ENCODE measurements around the gene MAU2.
A peak's percentile ranks its signal among the peaks of the same experiment; 100 is the strongest.
"Not testable (repeated sequence)": the region's sequence is repeated elsewhere in the genome, so short reads cannot be mapped to it uniquely, and the experiment has no call there.

Gene MAU2

DNA sequence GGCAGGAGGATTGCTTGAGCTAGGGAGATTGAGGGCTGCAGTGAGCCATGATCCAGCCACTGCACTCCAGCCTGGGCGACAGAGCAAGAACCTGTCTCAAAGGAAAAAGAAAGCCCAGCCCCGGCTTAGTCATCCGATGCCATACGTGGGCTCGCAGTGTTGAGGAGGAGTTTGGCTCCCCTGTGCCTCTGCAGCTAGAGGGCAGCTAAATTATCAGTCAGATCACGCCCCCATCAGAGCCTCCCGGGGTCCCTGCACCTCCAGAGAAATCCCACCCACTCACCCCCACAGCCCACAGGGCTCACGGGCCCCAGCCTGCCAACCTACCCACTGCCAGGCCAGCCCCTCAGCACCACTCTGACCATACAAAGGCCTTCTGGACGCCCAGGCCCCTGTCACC lies 27.6 kb downstream of the MAU2 start:
- CTCF ChIA-PET: interaction anchor here (0.6 to 0.7 kb wide), 2 partner anchors 26 to 123 kb away, joined by 3 to 4 read pairs; no protein-coding TSS in a partner anchor
- DNase-seq (ENCODE audit: low spot score): no peak
- TF ChIP-seq, protein P1, sequence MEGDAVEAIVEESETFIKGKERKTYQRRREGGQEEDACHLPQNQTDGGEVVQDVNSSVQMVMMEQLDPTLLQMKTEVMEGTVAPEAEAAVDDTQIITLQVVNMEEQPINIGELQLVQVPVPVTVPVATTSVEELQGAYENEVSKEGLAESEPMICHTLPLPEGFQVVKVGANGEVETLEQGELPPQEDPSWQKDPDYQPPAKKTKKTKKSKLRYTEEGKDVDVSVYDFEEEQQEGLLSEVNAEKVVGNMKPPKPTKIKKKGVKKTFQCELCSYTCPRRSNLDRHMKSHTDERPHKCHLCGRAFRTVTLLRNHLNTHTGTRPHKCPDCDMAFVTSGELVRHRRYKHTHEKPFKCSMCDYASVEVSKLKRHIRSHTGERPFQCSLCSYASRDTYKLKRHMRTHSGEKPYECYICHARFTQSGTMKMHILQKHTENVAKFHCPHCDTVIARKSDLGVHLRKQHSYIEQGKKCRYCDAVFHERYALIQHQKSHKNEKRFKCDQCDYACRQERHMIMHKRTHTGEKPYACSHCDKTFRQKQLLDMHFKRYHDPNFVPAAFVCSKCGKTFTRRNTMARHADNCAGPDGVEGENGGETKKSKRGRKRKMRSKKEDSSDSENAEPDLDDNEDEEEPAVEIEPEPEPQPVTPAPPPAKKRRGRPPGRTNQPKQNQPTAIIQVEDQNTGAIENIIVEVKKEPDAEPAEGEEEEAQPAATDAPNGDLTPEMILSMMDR (conservative IDR thresholded peaks at IDR 0.05; ENCODE audit: low read depth): no peak
- POLR2A ChIA-PET (ENCODE audit: low non-redundant PET): no interaction called here
- H3K27ac ChIP-seq: peak overlapping the region; percentile 17

DNA sequence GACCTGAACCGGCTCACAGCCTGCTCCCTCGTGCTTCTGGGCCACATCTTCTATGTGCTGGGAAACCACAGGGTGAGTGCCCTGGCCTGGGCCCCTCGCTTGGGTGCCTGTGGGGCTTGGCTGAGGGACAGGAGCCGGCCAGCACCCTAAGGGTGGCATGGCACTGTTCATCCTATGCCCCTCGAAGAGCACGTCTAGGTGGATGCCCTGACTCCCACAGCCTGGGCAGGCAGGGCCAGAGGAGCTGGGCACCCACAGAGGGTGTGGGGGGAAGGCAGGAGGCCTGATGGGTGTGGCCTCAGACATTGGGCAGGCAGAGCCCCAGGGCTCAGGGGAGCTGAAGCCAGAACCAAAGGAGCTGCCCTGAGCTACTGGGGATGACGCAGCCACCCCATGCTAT lies 28.7 kb downstream of the MAU2 start:
- no peak for DNase-seq (ENCODE audit: low spot score)
- no peak overlapping the region for H3K27ac ChIP-seq
- ChIA-PET POLR2A (ENCODE audit: low non-redundant PET) (no interaction called here), CTCF (no interaction called here)
- TF ChIP-seq, protein P1 (conservative IDR thresholded peaks at IDR 0.05; ENCODE audit: low read depth): no peak

DNA sequence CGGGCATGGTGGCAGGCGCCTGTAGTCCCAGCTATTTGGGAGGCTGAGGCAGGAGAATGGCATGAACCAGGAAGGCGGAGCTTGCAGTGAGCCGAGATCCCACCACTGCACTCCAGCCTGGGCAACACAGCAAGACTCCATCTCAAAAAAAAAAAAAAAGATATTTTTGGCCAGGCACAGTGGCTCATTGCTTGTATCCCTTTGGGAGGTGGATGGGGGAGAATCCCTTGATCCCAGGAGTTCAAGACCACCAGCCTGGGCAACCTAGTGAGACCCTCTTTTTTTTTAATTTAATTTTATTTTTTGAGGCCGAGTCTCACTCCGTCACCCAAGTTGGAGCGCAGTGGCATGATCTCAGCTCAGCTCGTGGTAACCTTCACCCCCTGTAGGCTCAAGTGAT lies 30.1 kb downstream of the MAU2 start:
- DNase-seq (ENCODE audit: low spot score); POLR2A ChIA-PET (ENCODE audit: low non-redundant PET); H3K27ac ChIP-seq: not testable (repeated sequence)
- CTCF ChIA-PET: interaction anchor here (1.1 kb wide), 1 partner anchor 10 kb away, joined by 5 read pairs; no protein-coding TSS in a partner anchor

GRCh38 chr19:19352823-19353222 lies 32.2 kb downstream of the MAU2 start:
- DNase-seq (ENCODE audit: low spot score): no peak
- TF ChIP-seq, protein P1 (conservative IDR thresholded peaks at IDR 0.05; ENCODE audit: low read depth): no peak
- ChIA-PET CTCF (interaction anchor here (0.6 kb wide), 1 partner anchor 11 kb away, joined by 3 read pairs; no protein-coding TSS in a partner anchor), POLR2A (ENCODE audit: low non-redundant PET) (no interaction called here)
- H3K27ac ChIP-seq: peak overlapping the region; percentile 3; the same call in 1 of the 2 replicates

GRCh38 chr19:19354007-19354406 lies 33.4 kb downstream of the MAU2 start:
- TF ChIP-seq, protein P1 (conservative IDR thresholded peaks at IDR 0.05; ENCODE audit: low read depth): no peak
- no peak overlapping the region for H3K27ac ChIP-seq
- no peak for DNase-seq (ENCODE audit: low spot score)
- CTCF ChIA-PET: interaction anchor here (0.6 to 0.9 kb wide), 3 partner anchors 11 to 139 kb away, joined by 3 to 4 read pairs (median 3); no protein-coding TSS in a partner anchor
- POLR2A ChIA-PET (ENCODE audit: low non-redundant PET): no interaction called here

DNA sequence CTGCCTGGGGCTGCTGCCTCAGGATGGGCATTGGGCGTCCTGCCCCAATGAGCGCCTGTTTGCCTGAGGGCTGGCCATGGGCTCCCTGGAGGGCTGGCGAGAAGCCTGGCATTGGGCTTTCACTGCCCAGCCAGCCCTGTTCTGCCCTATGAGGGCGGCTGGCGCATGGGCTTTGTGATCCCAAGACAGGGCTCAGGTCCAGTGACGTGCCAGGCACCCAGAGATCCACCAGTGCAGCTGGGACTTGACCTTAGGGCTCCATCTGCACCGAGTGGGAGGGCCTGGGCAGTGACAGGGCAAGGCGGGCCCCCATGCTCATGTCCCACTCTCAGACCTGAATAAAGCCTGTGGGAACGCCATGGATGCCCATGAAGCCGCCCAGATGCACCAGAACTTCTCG lies 34.3 kb downstream of the MAU2 start:
- ChIA-PET CTCF (no interaction called here), POLR2A (ENCODE audit: low non-redundant PET) (no interaction called here)
- TF ChIP-seq, protein P1 (conservative IDR thresholded peaks at IDR 0.05; ENCODE audit: low read depth): no peak
- DNase-seq (ENCODE audit: low spot score): no peak
- no peak overlapping the region for H3K27ac ChIP-seq

DNA sequence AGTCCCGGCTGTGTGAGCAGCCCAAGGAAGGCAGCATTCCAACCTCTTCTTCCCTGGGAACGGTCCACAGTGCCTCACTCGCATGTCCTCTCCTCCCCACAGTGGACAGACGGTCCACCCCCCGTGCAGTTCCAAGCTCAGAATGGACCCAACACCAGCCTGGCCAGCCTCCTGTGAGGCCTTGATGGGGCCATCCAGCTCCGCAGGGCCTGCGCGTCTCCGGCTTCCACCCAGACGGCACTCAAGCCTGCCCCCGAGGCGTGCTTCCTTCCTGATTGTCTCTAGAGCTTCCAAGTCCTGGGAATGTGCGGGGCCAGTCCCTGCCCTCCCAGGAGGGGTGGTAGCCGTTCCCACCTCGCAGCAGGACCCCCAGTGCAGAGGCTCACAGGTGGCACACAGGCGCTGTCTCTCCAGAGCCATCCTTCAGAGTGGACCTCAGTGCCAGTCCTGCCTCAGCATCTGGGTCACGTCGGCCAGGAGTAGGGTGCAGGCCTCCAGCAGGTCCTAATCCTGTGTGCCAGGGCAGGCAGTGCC lies 35.0 kb downstream of the MAU2 start:
- TF ChIP-seq, protein P1 (conservative IDR thresholded peaks at IDR 0.05; ENCODE audit: low read depth): no peak
- DNase-seq (ENCODE audit: low spot score): no peak
- peak overlapping the region; percentile 7; the same call in 1 of the 2 replicates for H3K27ac ChIP-seq
- ChIA-PET CTCF (interaction anchor here (0.6 kb wide), 1 partner anchor 160 kb away, joined by 3 read pairs; the partner anchor contains the start of gene TSSK6), POLR2A (ENCODE audit: low non-redundant PET) (no interaction called here)

Data from RWPE1 (cell line).